HL-60/S4 treated with phorbol 12-myristate 13-acetate at 8.2 ng/mL for 4 days and 3 days (cell line): ENCODE data around the gene FAM222B.
"Not testable (repeated sequence)": the region's sequence is repeated elsewhere in the genome, so short reads cannot be mapped to it uniquely, and the experiment has no call there.

Experiments used
- in situ Hi-C: fragments of 300-500 bp; cut with MboI; formaldehyde crosslinking; loops from 2 replicates; pipeline ENCODE4 v1.15.0; 2022; ENCODE audit warnings: low sequenced_read_pairs

Gene FAM222B

DNA sequence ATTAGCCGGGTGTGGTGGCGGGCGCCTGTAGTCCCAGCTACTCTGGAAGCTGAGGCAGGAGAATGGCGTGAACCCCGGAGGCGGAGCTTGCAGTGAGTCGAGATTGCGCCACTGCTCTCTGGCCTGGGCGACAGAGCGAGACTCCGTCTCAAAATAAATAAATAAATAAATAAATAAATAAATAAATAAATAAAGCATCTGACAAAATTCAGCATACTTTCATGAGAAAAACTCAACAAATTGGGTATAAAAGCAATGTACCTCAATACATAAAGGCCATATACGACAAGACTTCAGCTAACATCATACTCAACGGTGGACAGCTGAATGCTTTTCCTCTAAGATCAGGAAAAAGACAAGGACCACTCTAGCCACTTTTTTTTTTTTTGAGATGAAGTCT lies 63.0 kb downstream of the FAM222B start:
- in situ Hi-C loops = not testable (repeated sequence)

DNA sequence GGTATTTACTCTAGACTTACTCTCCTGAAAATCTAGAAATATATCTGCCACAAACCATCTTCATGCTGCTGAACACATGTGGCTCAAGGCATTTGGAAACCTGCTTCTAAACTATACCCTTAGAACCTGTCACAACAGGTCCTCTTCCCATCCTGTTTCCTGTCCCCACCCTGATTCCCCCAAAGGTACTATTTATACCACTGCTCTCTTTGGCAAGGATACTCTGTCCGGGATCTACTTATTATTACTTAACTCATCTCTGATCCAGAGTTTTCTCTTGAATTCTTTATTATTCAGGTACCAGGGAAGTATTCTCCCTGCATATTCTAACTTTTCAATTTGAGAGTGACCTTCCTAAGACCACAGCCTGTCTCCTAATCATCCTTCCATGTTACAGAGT lies 65.4 kb downstream of the FAM222B start:
- in situ Hi-C loops = no loop called here

DNA sequence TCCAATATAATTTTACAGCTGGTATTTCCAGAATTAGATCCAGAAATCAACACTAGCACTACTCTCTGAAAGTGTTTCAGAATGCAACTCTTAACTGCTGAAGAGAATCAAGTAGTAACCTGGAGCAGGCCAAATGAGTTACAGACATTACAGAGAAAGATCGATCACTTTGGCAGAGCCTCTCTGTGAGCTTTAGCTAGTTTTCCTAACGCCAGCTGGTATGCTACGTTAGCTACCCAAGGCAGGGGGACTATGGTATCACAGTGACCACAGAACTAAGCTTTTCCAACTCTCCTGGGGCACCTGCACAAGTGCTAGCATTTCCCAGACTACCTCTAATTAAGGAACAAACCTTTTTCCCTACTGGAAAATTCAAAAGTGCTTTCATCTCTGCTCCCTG lies 68.4 kb downstream of the FAM222B start:
- in situ Hi-C loops = no loop called here

DNA sequence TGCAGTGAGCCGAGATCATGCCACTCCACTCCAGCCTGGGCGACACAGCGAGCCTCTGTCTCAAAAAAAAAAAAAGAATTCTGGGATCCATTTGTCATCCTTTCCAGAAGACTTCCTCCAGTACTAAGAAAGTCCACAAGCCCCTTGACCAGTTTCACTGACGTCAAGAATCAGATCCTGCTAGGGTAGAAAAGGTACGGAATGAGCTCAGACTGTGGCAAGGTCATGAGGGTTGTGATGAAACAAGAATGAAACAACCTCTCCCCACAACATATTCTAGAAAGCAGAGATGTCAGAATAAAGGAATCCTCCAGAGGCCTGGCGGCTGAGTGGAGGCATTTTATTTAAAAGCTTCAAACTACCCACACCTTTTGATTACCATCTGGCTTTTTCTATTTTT lies 68.9 kb downstream of the FAM222B start:
- in situ Hi-C loops = no loop called here

DNA sequence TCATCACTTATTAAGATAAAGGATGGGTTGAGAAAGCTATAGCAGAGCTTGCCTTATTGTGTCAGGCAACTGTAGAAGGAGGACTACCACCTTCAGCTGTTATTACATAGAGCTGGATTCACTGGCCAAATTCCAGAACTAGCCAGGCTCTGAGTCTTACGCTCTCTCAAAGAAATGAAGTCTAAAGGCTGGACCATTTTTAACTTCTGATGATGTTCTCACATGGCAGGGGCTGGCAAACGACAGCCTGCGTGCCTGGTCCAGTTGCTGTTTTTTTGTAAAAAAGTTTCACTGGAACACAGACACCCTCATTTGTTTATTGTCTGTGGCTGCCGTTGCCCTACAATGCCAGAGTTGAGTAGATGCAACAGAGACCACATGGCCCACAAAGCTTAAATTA lies 77.6 kb downstream of the FAM222B start:
- in situ Hi-C loops = no loop called here

DNA sequence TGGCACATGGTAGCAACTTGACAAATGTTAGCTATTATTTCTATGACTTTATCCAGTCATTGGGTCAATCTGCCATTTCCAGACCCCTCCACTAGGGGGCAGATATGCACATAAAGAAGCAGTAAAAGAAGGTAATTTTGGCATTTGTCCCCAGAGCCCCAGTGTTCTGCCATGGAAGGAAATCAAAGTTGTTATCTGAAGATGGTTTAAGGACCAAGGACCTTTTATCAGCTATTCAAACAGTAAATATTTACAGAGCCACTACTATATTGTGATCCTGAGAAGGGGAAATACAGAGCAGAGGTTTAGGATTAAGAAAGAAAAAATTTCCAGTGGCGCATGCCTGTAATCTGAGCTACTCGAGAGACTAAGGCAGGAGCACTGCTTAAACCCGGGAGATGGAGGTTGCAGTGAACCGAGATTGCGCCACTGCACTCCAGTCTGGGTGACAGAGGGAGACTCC lies 78.8 kb downstream of the FAM222B start:
- in situ Hi-C loops = no loop called here

DNA sequence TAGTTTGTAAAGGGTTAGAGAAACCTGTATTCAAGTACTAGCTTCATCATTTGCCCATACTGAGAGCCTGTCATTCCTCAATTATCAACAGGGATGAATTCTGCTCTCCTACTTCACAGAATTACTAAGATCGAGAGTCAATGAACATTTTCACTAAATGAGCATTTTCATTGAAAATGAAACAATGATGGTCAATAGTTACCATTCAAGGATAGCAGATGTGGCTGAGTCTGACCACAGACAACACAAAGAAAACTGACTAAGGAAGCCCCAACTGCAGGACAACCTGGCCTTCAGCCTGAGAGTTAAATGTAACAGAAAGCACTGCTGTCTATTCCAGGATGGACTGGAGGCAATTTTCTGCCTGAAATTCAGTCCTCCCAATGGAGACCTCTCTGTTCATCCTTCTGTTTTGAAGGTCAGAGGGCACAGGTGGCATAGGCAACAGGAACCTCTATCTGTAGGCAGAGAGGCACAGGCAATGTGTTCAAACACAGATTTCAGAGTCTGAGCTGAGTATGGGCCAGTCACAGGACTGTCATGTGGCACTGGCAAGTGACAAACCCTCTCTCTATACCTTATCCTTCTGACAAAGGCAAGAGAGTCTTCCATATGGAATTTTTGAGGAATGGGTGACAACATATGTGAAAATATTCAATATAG lies 79.3 kb downstream of the FAM222B start:
- in situ Hi-C loops = no loop called here

DNA sequence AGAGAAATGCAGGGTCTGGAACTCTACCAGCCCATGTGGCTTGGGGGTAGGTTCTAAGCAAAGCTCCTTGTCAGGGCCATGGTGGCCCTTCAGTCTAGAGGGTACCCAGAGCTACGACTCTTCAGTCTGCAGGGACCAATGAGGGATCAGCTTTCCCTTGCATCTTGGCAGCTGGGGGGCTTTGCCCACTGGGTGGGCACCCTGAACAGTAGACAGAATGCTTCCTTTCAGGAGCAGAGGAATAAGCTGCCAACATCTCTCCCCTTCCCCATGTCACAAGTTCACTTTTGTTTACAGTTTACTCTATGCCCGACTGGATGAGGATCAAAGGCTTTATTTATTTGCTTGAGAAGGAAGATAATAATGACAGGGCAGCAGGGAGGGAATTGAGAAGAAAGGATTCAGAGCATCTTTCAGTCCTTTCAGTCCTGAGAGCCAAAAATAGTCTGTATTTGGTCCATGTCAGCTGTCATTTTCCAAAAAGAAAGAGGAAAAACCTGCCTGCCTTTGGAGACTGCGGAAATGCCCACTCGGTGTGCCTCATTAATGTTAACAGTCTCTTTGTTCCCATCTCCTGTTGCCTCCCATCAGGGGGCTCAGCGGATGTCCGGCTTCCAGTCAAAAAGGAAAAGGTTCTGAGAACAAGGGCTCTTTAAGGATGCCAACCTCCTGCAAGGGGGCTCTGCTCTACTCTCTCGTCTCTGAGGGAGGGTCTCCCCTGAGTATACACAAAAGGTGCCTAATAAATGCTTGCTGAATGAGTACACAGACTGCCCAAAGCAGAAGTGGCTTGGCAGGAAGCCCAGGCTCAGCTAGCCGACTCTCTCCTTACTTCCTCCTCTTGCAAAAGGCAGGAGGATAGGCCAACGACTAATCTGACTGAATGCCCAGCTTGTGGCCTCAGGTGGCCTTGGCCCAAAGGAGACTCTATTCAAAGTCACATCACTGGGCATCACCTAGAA lies 81.7 kb downstream of the FAM222B start:
- in situ Hi-C loops = no loop called here

DNA sequence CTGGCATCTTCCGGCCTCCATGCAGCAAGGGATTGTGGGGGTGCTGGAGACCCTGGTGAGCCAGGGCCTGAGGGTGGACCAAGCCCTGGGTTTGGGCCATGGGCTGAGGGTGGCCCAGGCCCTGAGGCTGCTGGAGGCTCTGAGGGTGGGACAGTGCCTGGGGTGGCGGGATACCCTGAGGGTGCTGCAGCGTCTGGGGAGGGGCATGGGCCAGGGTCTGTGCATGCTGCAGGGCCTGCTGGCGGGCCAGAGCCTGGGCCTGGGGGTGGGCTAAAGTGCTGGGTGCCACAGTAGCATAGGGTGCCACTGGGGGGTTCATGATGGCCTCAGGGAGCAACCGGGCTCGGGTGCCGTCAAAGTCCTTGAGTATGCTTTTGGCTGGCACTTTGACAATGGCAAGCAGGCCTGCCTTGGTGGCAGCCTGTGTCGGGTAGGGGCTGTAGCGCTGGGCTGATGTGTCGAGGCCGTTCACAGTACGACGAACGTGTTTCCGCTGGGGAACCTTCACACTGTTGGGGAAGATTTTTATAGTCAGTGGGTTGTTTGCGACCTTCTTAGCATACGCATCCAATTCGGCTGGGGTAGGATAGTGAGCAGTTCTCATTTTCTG lies 83.2 kb downstream of the FAM222B start:
- in situ Hi-C loops = no loop called here

DNA sequence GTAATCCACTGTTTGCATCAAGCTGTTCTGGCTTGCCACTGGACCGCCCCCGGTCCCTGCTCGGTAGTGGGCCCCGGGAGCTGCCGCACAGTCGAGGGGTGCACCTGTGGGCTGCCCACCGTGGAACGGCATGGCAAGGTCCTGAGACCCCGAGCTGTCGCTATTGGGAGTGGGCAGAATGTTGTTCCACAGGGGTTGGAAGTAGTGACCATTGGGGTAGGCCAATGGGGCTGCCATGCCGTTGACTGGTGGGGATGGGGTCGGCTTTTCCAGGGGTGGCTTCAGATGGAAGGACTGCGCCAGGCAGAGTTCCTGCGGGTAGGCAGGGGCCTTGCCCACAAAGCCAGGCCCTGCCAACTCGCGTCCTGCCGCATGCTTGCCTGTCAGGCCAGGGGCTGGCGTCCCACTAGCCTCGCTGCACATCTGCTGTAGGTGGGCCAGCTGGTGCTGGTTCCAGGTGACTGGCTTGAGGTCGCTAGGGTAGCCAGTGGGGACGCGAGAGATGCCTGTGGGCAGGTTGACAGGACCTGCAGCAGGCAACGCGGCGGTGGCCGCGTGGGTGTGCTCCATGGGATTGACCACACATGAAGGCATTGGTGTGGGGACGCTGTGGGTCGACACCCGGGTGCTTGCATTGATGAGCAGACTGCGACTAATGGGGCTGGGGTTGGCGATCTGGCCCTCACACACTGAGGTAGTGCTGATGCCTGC lies 84.0 kb downstream of the FAM222B start:
- in situ Hi-C loops = no loop called here

DNA sequence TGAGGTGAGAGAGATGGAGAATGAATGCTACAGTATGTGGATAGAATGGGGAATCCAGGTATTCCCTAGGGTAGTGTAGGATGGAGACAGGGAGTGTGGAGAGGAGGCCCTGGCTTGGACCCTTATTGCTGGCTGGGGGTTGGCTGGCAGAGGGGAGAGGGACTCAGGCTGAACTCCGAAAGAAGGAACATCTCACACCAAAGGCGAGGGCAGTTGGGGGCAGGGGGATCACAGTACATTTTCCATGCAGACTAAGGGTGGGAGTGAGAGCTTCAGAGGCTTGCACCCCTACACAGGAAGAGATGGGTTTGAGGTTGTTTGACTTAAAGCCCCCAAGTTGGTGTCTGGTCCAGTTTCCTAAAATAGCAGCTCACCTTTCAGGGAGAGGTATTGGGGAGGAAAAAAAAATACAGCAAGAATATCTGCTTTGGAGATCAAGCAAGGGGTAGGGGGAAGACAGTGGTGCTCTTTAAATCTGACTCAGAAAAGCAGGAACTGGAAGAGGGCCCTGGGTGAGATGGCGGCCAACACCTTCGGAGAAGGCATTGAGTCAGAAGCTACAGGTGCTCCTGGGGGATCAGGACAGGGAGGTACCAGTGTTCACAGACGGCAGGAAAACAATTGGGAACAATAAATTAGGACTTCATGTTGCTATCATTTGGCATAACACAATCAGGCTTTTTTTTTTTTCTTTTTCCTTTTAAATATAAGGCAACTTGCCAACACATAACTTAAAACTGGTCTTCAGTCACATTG lies 86.4 kb downstream of the FAM222B start:
- in situ Hi-C loops = no loop called here

DNA sequence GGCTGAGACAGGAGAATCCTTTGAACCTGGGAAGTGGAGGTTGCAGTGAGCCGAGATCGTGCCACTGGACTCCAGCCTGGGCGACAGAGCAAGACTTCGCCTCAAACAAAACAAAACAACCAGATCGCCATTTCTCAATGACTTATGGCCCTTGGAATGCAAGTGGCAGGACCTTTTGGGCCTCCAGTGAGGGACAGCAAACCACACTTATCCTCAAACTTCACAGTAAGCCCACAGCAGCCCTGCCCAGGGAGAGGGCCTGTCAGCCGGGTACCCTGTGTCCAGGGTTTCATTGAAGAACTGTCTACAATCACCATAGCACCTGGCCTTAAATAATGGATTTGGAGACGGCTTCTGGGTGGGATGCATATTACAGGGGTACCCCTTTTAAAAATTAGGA lies 87.1 kb downstream of the FAM222B start:
- in situ Hi-C loops = no loop called here

DNA sequence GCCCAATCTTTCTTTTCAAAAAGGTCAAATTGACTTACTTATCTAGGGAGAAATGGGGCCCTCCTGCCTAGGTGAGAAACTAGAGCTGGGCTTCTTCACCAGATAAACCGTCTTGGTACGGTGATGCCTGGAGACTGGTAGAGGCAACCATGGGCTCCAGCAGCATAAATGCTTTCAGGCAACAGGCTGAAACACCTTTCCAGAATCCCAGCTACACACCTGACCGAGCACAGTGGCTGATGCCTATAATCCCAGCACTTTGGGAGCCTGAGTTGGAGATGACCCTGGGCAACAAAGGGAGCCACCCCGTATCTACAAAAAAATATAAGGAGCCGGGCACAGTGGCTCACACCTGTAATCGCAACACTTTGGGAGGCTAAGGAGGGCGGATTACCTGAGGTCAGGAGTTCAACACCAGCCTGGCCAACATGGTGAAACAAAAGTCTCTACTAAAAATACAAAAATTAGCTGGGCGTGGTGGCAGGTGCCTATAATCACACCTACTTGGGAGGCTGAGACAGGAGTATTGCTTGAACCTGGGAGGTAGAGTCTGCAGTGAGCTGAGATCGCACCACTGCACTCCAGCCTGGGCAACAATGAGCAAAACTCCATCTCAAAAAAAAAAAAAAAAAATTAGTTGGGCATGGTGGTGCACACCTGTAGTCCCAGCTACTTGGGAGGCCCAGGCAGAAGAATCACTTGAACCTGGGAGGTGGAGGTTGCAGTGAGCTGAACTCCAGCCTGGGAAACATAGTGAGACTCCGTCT lies 90.8 kb downstream of the FAM222B start:
- in situ Hi-C loops = no loop called here

DNA sequence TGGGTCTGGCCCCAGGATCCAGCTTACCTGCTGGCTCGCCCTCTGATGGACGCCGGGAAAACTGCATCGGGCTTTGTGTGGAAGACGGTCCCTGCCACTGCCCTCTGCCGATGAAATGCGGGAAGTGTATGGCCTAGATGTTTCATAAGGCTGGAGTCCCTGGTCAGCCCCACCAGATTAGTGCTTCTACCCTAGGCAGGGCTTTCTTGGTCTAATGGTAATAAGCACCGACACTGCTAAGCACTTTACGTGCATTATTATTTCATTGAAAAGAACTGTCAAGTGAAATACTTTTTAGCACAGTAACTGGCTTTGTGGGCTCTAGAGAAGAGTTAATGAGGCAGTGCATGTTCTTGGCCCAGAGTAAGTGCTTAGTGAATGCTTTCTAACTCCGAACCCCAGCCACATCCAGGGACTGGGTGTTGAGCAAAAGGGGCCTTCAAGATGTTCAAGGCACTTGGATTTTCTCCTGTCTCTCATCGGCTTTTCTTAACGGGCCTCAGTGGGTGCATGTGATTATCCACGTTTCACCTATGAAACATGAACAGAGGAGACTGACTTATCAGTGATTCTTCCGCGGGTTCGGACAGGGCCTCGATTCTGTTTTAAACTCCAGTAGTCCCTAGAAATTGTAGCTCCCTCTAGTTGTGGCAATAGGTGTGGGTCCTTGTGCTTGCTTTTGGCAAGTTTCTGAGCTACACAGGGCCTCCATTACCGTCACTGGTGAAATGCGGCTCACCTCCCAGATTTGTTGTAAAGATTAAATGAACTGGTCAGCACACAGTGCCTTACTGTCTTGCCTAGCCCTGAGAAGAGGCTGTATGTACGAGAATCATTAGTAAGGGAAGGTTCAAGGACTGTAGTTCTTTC lies 92.2 kb downstream of the FAM222B start:
- in situ Hi-C loops = no loop called here

DNA sequence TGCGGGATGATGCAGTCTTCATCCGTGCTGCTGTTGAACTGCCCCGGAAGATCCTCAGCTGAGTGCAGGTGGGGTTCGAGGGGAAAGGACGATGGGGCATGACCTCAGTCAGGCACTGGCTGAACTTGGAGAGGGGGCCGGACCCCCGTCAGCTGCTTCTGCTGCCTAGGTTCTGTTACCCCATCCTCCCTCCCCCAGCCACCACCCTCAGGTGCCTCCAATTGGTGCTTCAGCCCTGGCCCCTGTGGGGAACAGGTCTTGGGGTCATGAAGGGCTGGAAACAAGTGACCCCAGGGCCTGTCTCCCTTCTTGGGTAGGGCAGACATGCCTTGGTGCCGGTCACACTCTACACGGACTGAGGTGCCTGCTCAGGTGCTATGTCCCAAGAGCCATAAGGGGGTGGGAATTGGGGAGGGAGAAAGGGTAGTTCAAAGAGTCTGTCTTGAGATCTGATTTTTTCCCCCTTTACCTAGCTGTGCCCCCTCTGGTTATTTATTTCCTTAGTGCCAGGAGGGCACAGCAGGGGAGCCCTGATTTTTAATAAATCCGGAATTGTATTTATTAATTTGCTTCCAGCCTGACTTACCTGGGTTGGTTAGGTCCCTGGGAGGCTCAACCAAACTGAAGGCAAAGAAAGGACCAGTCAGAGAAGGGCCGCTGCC lies 92.9 kb downstream of the FAM222B start:
- in situ Hi-C loops = no loop called here

DNA sequence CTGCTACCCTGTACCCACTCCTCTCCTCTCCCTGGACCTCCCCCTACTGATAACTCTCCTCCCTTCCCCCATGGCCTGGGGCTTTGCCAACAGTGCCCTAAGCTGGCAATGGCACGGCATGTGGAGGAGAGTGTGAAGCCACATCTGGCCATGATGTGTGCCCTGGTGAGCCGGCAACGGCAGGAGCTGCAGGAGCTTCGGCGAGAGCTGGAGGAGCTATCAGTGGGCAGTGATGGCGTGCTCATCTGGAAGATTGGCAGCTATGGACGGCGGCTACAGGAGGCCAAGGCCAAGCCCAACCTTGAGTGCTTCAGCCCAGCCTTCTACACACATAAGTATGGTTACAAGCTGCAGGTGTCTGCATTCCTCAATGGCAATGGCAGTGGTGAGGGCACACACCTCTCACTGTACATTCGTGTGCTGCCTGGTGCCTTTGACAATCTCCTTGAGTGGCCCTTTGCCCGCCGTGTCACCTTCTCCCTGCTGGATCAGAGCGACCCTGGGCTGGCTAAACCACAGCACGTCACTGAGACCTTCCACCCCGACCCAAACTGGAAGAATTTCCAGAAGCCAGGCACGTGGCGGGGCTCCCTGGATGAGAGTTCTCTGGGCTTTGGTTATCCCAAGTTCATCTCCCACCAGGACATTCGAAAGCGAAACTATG lies 93.6 kb downstream of the FAM222B start:
- in situ Hi-C loops = no loop called here
